ENCODE measurements around the gene MAEL. TPM values are rescaled to one million over a fixed set of nuclear protein-coding genes. Genes with fewer than 3 reads are reported as not detected.

The MAEL gene
- total RNA-seq, 4 donors from 2014 or later: 0.54 to 2.0 (median 0.90) TPM

GRCh38 chr1:166975361-166976129 is 13.5 kb upstream of the MAEL start, which contains the start of gene ILDR2:
Gene ILDR2, minus strand, starts transcription at chr1:166975540. Its CDS starts 272 bp downstream, at chr1:166975268.
- TF ChIP-seq POLR2A (IDR thresholded peaks at IDR 0.05) (no peak), POLR2AphosphoS5 (IDR thresholded peaks at IDR 0.05) (no peak), CTCF (IDR thresholded peaks at IDR 0.05) (peak in 3 of 4 experiments; percentile 10 to 33 (median 24))
- Histone ChIP-seq H3K9me3 (no peaks in the 10 kb centered on the region), H3K36me3 (no peaks in the 10 kb centered on the region), H3K4me1 (peaks cover 0 to 30% (median 0%) of the 10 kb centered on the region in 3 donors), H3K4me3 (peak within 1 kb of the TSS; percentile 60 to 75), H3K27me3 (peaks cover 3% of the 10 kb centered on the region), H3K27ac (peak within 1 kb of the TSS; percentile 45 to 89 (median 83))
- peak; percentile 91 for ATAC-seq
- WGBS, 2 donors (ENCODE audit: low coverage in 1 of 2): 0% methylated on average over 13 of the region's 97 CpGs; no CpG with 5 or more reads in 1 of the 2 donors

DNA sequence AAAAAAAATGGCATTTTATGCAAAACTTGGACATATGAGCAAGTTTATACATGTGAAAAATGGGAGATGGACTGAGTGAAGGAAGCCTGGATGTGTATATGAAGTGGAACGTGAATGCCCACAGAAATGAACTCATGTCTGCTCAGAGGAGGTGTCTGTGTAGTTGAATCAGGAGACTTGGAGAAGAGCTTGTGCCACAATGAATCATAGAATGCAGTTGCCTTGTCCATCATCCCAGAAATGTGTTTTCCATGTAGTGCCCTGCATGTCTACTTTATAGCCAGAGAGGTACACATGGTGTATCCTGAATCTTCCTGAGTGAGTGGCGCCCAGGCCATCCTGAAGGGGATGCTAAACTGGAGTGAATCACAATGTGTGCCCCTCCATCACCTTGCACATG is 11.1 kb upstream of the MAEL start:
- no peak overlapping the region for H3K4me3 ChIP-seq
- H3K27me3 ChIP-seq: peaks cover 3% of the 10 kb centered on the region
- H3K4me1 ChIP-seq: peaks cover 0 to 30% (median 0%) of the 10 kb centered on the region in 3 donors
- H3K9me3 ChIP-seq: no peaks in the 10 kb centered on the region
- 78 to 81% methylated on average over 2 of the region's 2 CpGs for WGBS, 2 donors (ENCODE audit: low coverage in 1 of 2)
- H3K27ac ChIP-seq: no peak overlapping the region
- TF ChIP-seq CTCF (IDR thresholded peaks at IDR 0.05) (no peak), EP300 (IDR thresholded peaks at IDR 0.05) (no peak), POLR2AphosphoS5 (IDR thresholded peaks at IDR 0.05) (no peak), POLR2A (IDR thresholded peaks at IDR 0.05) (no peak)
- no peaks in the 10 kb centered on the region for H3K36me3 ChIP-seq
- ATAC-seq: no peak

- Histone ChIP-seq H3K27me3 (peaks cover 3% of the 10 kb centered on the region), H3K4me1 (peaks cover 0 to 22% (median 0%) of the 10 kb centered on the region in 3 donors), H3K36me3 (no peaks in the 10 kb centered on the region), H3K9me3 (no peaks in the 10 kb centered on the region), H3K4me3 (no peak overlapping the region), H3K27ac (no peak overlapping the region)
- no peak for TF ChIP-seq EP300 (IDR thresholded peaks at IDR 0.05)
- no peak for TF ChIP-seq POLR2A (IDR thresholded peaks at IDR 0.05)
- no peak for TF ChIP-seq CTCF (IDR thresholded peaks at IDR 0.05)
- TF ChIP-seq POLR2AphosphoS5 (IDR thresholded peaks at IDR 0.05): no peak
- no peak for ATAC-seq
- 52 to 63% methylated on average over 1 of the region's 1 CpG for WGBS, 2 donors (ENCODE audit: low coverage in 1 of 2)
Observed at GRCh38 chr1:166978821-166979220, 10.3 kb upstream of the MAEL start.

GRCh38 chr1:166980383-166980782 is 8.7 kb upstream of the MAEL start:
- TF ChIP-seq POLR2AphosphoS5 (IDR thresholded peaks at IDR 0.05): no peak
- Histone ChIP-seq H3K27me3 (no peaks in the 10 kb centered on the region), H3K4me1 (peaks cover 0 to 11% (median 0%) of the 10 kb centered on the region in 3 donors), H3K4me3 (no peak overlapping the region), H3K9me3 (no peaks in the 10 kb centered on the region), H3K36me3 (no peaks in the 10 kb centered on the region), H3K27ac (no peak overlapping the region)
- no peak for ATAC-seq
- WGBS, 2 donors (ENCODE audit: low coverage in 1 of 2): 80 to 100% methylated on average over 1 of the region's 1 CpG

DNA sequence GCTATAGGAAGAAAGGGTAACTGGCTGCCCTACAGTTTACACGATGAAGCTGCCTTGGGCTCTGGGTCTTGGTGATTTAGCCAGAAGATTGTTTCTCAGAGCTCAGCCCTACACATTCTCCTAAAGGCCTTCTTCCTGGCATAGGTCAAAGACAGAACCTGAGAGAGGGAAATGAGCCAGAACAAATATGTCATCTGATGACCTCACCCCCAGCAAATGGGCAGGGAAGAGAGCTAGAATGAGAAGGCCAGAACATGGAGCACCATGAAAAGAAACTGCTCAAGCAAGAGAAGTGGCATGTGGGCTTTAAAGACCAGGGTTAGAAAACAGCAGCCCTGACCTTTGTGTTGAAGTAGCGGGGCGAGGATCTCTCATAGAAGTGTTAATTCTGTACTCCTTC is 8.3 kb upstream of the MAEL start:
- Histone ChIP-seq H3K27me3 (no peaks in the 10 kb centered on the region), H3K4me1 (peaks cover 0 to 11% (median 0%) of the 10 kb centered on the region in 3 donors), H3K27ac (no peak overlapping the region), H3K36me3 (no peaks in the 10 kb centered on the region), H3K9me3 (no peaks in the 10 kb centered on the region), H3K4me3 (no peak overlapping the region)
- TF ChIP-seq EP300 (IDR thresholded peaks at IDR 0.05) (no peak), POLR2A (IDR thresholded peaks at IDR 0.05) (no peak), POLR2AphosphoS5 (IDR thresholded peaks at IDR 0.05) (no peak), CTCF (IDR thresholded peaks at IDR 0.05) (no peak)
- no peak for ATAC-seq
- 84 to 93% methylated on average over 2 to 3 of the region's 3 CpGs for WGBS, 2 donors (ENCODE audit: low coverage in 1 of 2)

All from gastroesophageal sphincter (tissue), 4 donors.